H9 (cell line): Measurements from ENCODE around the gene LRP2. TPM values are rescaled to one million over a fixed set of nuclear protein-coding genes. Genes with fewer than 3 reads are reported as not detected.
"Not testable (repeated sequence)": the region's sequence is repeated elsewhere in the genome, so short reads cannot be mapped to it uniquely, and the experiment has no call there.

ENCODE experiments used
- DNase-seq: peaks from one replicate; pipeline ENCODE4 v3.0.0-alpha.2; 2017
- H2AFZ ChIP-seq: one replicate; pipeline ENCODE4 v1.6.1; 2013; ENCODE audit warnings: mild to moderate bottlenecking, low read length, control low read depth, moderate library complexity
- H2AK5ac ChIP-seq: 2 replicates; pipeline ENCODE4 v1.6.1; 2013; ENCODE audit warnings: low read length, control low read depth, mixed read lengths; ENCODE audit not compliant: insufficient read length
- H2BK120ac ChIP-seq: one replicate; pipeline ENCODE4 v1.6.1; 2013; ENCODE audit warnings: low read depth, mild to moderate bottlenecking, low read length, control low read depth, inconsistent platforms; ENCODE audit not compliant: poor library complexity, severe bottlenecking
- H2BK12ac ChIP-seq: 2 replicates; pipeline ENCODE4 v1.6.1; 2013; ENCODE audit warnings: low read length, control low read depth, mixed read lengths, low read depth; ENCODE audit not compliant: insufficient read length
- H2BK15ac ChIP-seq: 2 replicates; pipeline ENCODE4 v1.6.1; 2013; ENCODE audit warnings: low read depth, low read length, control low read depth
- H2BK20ac ChIP-seq: one replicate; pipeline ENCODE4 v1.6.1; 2013; ENCODE audit warnings: low read depth, mild to moderate bottlenecking, low read length, control low read depth, inconsistent platforms; ENCODE audit not compliant: poor library complexity, severe bottlenecking
- H2BK5ac ChIP-seq: 2 replicates; pipeline ENCODE4 v1.6.1; 2013; ENCODE audit warnings: low read length, control low read depth, mixed read lengths; ENCODE audit not compliant: insufficient read length
- H3K14ac ChIP-seq: 2 replicates; pipeline ENCODE4 v1.6.1; 2013; ENCODE audit warnings: low read length, control low read depth; ENCODE audit not compliant: insufficient read depth
- H3K18ac ChIP-seq: 2 replicates; pipeline ENCODE4 v1.6.1; 2013; ENCODE audit warnings: low read depth, mild to moderate bottlenecking, mixed read lengths, low read length, control low read depth; ENCODE audit not compliant: insufficient read length
- H3K23ac ChIP-seq: 2 replicates; pipeline ENCODE4 v1.6.1; 2013; ENCODE audit warnings: low read length, control low read depth, mixed read lengths, low read depth; ENCODE audit not compliant: insufficient read length
- H3K23me2 ChIP-seq: 2 replicates; pipeline ENCODE4 v1.6.1; 2013; ENCODE audit warnings: low read depth, mild to moderate bottlenecking, mixed read lengths, low read length, control low read depth; ENCODE audit not compliant: insufficient read length, poor library complexity, severe bottlenecking
- H3K27ac ChIP-seq: 2 replicates; pipeline ENCODE4 v1.5.1; 2013; ENCODE audit warnings: low read length, control low read depth, mixed read lengths, low read depth; ENCODE audit not compliant: insufficient read length
- H3K27me3 ChIP-seq: 2 replicates; pipeline ENCODE4 v1.6.1; 2013; ENCODE audit warnings: low read length, control low read depth, inconsistent platforms; ENCODE audit not compliant: insufficient read depth
- H3K4ac ChIP-seq: 2 replicates; pipeline ENCODE4 v1.6.1; 2013; ENCODE audit warnings: low read depth, mild to moderate bottlenecking, control low read depth, inconsistent platforms, low read length, moderate library complexity
- H3K4me1 ChIP-seq: 2 replicates; pipeline ENCODE4 v1.6.1; 2013; ENCODE audit warnings: low read length, control low read depth, inconsistent platforms; ENCODE audit not compliant: insufficient read depth
- H3K4me2 ChIP-seq: 2 replicates; pipeline ENCODE4 v1.6.1; 2013; ENCODE audit warnings: low read length, control low read depth, mixed read lengths; ENCODE audit not compliant: insufficient read length, insufficient read depth
- H3K56ac ChIP-seq: 2 replicates; pipeline ENCODE4 v1.6.1; 2013; ENCODE audit warnings: low read depth, mild to moderate bottlenecking, mixed read lengths, low read length, control low read depth; ENCODE audit not compliant: insufficient read length
- H3K79me1 ChIP-seq: 2 replicates; pipeline ENCODE4 v1.6.1; 2013; ENCODE audit warnings: low read depth, mild to moderate bottlenecking, moderate library complexity, low read length, control low read depth, inconsistent platforms; ENCODE audit not compliant: insufficient read depth, poor library complexity, severe bottlenecking
- H3K79me2 ChIP-seq: 2 replicates; pipeline ENCODE4 v1.6.1; 2013; ENCODE audit warnings: low read length, control low read depth, inconsistent platforms; ENCODE audit not compliant: insufficient read depth
- H3K9ac ChIP-seq: 2 replicates; pipeline ENCODE4 v1.6.1; 2013; ENCODE audit warnings: low read length, control low read depth, mixed read lengths; ENCODE audit not compliant: insufficient read length; ENCODE audit errors: extremely low read depth
- H3K9me3 ChIP-seq: one replicate; pipeline ENCODE4 v1.6.1; 2013; ENCODE audit warnings: low read depth, low read length, inconsistent platforms; ENCODE audit not compliant: control insufficient read depth
- H3T11ph ChIP-seq: one replicate; pipeline ENCODE4 v1.6.1; 2013; ENCODE audit warnings: mild to moderate bottlenecking, low read length, control low read depth, inconsistent platforms
- H4K20me1 ChIP-seq: one replicate; pipeline ENCODE4 v1.6.1; 2013; ENCODE audit not compliant: control insufficient read depth, insufficient read length, insufficient read depth
- H4K5ac ChIP-seq: 2 replicates; pipeline ENCODE4 v1.6.1; 2013; ENCODE audit warnings: low read depth, mild to moderate bottlenecking, mixed read lengths, low read length, control low read depth; ENCODE audit not compliant: insufficient read length
- H4K8ac ChIP-seq: replicated peaks from 2 replicates; pipeline ENCODE4 v1.6.1; 2013; ENCODE audit warnings: low read length, control low read depth, mixed read lengths, low read depth; ENCODE audit not compliant: insufficient read length
- H4K91ac ChIP-seq: 2 replicates; pipeline ENCODE4 v1.6.1; 2013; ENCODE audit warnings: low read depth, mild to moderate bottlenecking, moderate library complexity, mixed read lengths, low read length, control low read depth; ENCODE audit not compliant: insufficient read length
- H3K27ac Mint-ChIP-seq, 3 experiments: 2 replicates in 2 of 3; 3 replicates in 1 of 3; pipeline ENCODE4 v1.8.0; 2020 to 2021; ENCODE audit warnings: mixed read lengths in 3 of 3, mild to moderate bottlenecking in 1 of 3, moderate library complexity in 1 of 3
- H3K27me3 Mint-ChIP-seq: 2 replicates; pipeline ENCODE4 v1.8.0; 2021; ENCODE audit warnings: low read depth, mild to moderate bottlenecking, moderate library complexity, mixed read lengths
- H3K36me3 Mint-ChIP-seq, 3 experiments: 2 replicates in 2 of 3; 3 replicates in 1 of 3; pipeline ENCODE4 v1.8.0; 2020 to 2021; ENCODE audit warnings: low read depth in 3 of 3, mixed read lengths in 3 of 3; ENCODE audit not compliant: insufficient read depth in 1 of 3
- H3K4me1 Mint-ChIP-seq, 2 experiments: 2 replicates each; pipeline ENCODE4 v1.8.0; 2020; ENCODE audit warnings: mixed read lengths in 2 of 2
- H3K4me3 Mint-ChIP-seq, 2 experiments: 2 replicates in 1 of 2; 3 replicates in 1 of 2; pipeline ENCODE4 v1.8.0; 2020 to 2021; ENCODE audit warnings: mild to moderate bottlenecking in 2 of 2, mixed read lengths in 2 of 2, moderate library complexity in 1 of 2
- H3K9me3 Mint-ChIP-seq, 2 experiments: 2 replicates in 1 of 2; 3 replicates in 1 of 2; pipeline ENCODE4 v1.8.0; 2020; ENCODE audit warnings: mild to moderate bottlenecking in 2 of 2, mixed read lengths in 2 of 2, moderate library complexity in 1 of 2
- WGBS: extraction: QIAGEN DNeasy Blood & Tissue Kit; methylation state at CpG from one replicate; pipeline ENCODE4 v1.1.7; 2013; ENCODE audit warnings: missing lambda C conversion rate, low lambda C conversion rate, mixed read lengths; ENCODE audit not compliant: insufficient read length; ENCODE audit errors: extremely low coverage; 5-methylcytosine and 5-hydroxymethylcytosine counted together
- total RNA-seq: library from RNA; stranded (reverse); gene quantifications from 2 replicates; pipeline ENCODE4 v1.2.1, GENCODE V29; 2021
- TF ChIP-seq, protein P1 (sequence below): fragments of 200-600 bp; sonication (generic); conservative IDR thresholded peaks from 3 replicates; pipeline ENCODE4 v1.8.0; 2021; ENCODE audit warnings: antibody characterized with exemption, mild to moderate bottlenecking

LRP2 gene
- total RNA-seq, 1 experiment from 2014 or later: 1.4 TPM

GRCh38 chr2:169328785-169329184 is 33.5 kb downstream of the LRP2 start:
- no peak overlapping the region for H3K4me3 Mint-ChIP-seq
- no peaks in the 10 kb centered on the region for H4K20me1 ChIP-seq
- H2AK5ac ChIP-seq: no peak overlapping the region
- no CpG with 5 or more reads among the region's 3 CpGs for WGBS
- no peak overlapping the region for H2BK12ac ChIP-seq
- no peaks in the 10 kb centered on the region for H3K79me1 ChIP-seq
- no peaks in the 10 kb centered on the region for H3K27me3 Mint-ChIP-seq
- H3K23me2 ChIP-seq: no peaks in the 10 kb centered on the region
- no peak overlapping the region for H2BK15ac ChIP-seq
- no peak overlapping the region for H2BK120ac ChIP-seq
- H3K23ac ChIP-seq: no peak overlapping the region
- DNase-seq: no peak
- no peaks in the 10 kb centered on the region for H3K4me1 Mint-ChIP-seq
- H4K5ac ChIP-seq: no peak overlapping the region
- no peak overlapping the region for H3K27ac ChIP-seq
- no peak overlapping the region for H2BK20ac ChIP-seq
- H3K4ac ChIP-seq: no peak overlapping the region
- H4K91ac ChIP-seq: no peak overlapping the region
- H3K18ac ChIP-seq: no peak overlapping the region
- TF ChIP-seq, protein P1, sequence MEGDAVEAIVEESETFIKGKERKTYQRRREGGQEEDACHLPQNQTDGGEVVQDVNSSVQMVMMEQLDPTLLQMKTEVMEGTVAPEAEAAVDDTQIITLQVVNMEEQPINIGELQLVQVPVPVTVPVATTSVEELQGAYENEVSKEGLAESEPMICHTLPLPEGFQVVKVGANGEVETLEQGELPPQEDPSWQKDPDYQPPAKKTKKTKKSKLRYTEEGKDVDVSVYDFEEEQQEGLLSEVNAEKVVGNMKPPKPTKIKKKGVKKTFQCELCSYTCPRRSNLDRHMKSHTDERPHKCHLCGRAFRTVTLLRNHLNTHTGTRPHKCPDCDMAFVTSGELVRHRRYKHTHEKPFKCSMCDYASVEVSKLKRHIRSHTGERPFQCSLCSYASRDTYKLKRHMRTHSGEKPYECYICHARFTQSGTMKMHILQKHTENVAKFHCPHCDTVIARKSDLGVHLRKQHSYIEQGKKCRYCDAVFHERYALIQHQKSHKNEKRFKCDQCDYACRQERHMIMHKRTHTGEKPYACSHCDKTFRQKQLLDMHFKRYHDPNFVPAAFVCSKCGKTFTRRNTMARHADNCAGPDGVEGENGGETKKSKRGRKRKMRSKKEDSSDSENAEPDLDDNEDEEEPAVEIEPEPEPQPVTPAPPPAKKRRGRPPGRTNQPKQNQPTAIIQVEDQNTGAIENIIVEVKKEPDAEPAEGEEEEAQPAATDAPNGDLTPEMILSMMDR: no peak
- no peaks in the 10 kb centered on the region for H3K27me3 ChIP-seq
- H3K27ac Mint-ChIP-seq: no peak overlapping the region
- no peak overlapping the region for H3K56ac ChIP-seq
- H3T11ph ChIP-seq: no peak overlapping the region
- no peak overlapping the region for H2AFZ ChIP-seq
- H3K4me1 ChIP-seq: no peaks in the 10 kb centered on the region
- no peaks in the 10 kb centered on the region for H3K36me3 Mint-ChIP-seq
- H3K4me2 ChIP-seq: no peak overlapping the region
- H3K9me3 ChIP-seq: no peaks in the 10 kb centered on the region
- no peak overlapping the region for H2BK5ac ChIP-seq
- peaks cover 9 to 11% of the 10 kb centered on the region in 2 experiments; a peak in 3 of 5 replicates for H3K9me3 Mint-ChIP-seq
- H3K79me2 ChIP-seq: no peaks in the 10 kb centered on the region
- H4K8ac ChIP-seq: no peak overlapping the region
- H3K9ac ChIP-seq: no peak overlapping the region
- H3K14ac ChIP-seq: no peak overlapping the region

DNA sequence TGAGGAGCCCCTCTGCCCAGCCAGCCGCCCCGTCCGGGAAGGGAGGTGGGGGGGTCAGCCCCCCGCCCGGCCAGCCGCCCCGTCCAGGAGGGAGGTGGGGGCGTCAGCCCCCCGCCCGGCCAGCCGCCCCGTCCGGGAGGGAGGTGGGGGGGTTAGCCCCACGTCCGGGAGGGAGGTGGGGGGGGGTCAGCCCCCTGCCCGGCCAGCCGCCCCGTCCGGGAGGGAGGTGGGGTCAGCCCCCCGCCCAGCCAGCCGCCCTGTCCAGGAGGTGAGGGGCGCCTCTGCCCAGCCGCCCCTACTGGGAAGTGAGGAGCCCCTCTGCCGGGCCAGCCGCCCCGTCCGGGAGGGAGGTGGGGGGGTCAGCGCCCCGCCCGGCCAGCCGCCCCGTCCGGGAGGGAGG is 34.5 kb downstream of the LRP2 start:
- not testable (repeated sequence) for H3K18ac ChIP-seq, H3K23ac ChIP-seq, H3K27me3 ChIP-seq, H4K5ac ChIP-seq, H3K4me1 ChIP-seq, H3K23me2 ChIP-seq, H3K27ac Mint-ChIP-seq, H2BK15ac ChIP-seq, H3K4me1 Mint-ChIP-seq, H2BK120ac ChIP-seq, H3K36me3 Mint-ChIP-seq, H4K8ac ChIP-seq, H4K91ac ChIP-seq, H3K4me3 Mint-ChIP-seq, H3K56ac ChIP-seq, H2AK5ac ChIP-seq, H2BK20ac ChIP-seq, H3K14ac ChIP-seq, H3K9ac ChIP-seq, H4K20me1 ChIP-seq, H3K4ac ChIP-seq, H2BK5ac ChIP-seq, H2AFZ ChIP-seq, H3K79me2 ChIP-seq, H3K4me2 ChIP-seq, H3T11ph ChIP-seq, H3K79me1 ChIP-seq, H3K27ac ChIP-seq, H3K27me3 Mint-ChIP-seq, H3K9me3 ChIP-seq, H2BK12ac ChIP-seq, DNase-seq
- H3K9me3 Mint-ChIP-seq: peaks cover 9 to 11% of the 10 kb centered on the region in 2 experiments; a peak in 3 of 5 replicates
- WGBS: no CpG with 5 or more reads among the region's 33 CpGs
